ENCODE results near the gene GLIS1.

The GLIS1 gene

GRCh38 chr1:53575141-53575954 lies 163.6 kb downstream of the GLIS1 start:
- no peak overlapping the region for H3K4me3 ChIP-seq (ENCODE audit: low read depth, low read length)
- CTCF ChIA-PET, result interaction anchor here (1.1 kb wide), 1 partner anchor 197 kb away, joined by 3 read pairs; no protein-coding TSS in a partner anchor
- DNase-seq (ENCODE audit: low read depth, low spot score), result no peak
- TF ChIP-seq, protein P1, sequence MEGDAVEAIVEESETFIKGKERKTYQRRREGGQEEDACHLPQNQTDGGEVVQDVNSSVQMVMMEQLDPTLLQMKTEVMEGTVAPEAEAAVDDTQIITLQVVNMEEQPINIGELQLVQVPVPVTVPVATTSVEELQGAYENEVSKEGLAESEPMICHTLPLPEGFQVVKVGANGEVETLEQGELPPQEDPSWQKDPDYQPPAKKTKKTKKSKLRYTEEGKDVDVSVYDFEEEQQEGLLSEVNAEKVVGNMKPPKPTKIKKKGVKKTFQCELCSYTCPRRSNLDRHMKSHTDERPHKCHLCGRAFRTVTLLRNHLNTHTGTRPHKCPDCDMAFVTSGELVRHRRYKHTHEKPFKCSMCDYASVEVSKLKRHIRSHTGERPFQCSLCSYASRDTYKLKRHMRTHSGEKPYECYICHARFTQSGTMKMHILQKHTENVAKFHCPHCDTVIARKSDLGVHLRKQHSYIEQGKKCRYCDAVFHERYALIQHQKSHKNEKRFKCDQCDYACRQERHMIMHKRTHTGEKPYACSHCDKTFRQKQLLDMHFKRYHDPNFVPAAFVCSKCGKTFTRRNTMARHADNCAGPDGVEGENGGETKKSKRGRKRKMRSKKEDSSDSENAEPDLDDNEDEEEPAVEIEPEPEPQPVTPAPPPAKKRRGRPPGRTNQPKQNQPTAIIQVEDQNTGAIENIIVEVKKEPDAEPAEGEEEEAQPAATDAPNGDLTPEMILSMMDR (IDR thresholded peaks at IDR 0.05; ENCODE audit: insufficient read depth, low read length, missing control alignments), result no peak
- POLR2A ChIA-PET, result interaction anchor here (0.8 kb wide), 1 partner anchor 155 kb away, joined by 3 read pairs; no protein-coding TSS in a partner anchor

DNA sequence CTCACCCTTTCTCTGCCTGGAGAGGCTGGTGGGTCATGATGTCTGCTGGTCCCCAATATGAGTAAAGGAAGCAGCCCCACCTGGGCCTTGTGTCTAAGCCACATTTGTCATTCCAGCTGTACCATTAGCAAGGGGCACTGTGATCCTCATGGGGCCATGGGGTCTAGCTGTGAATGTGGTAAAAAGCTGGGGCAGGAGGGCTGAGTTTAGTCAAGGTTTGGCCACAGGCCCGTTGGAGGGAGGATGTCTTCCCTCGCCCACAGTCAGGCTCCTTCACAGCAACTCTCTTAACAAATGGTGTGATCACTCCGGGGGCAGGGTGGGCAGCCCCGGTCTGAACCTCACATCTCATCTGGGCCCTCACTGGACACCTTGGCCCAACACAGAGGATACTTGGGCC lies 164.3 kb downstream of the GLIS1 start:
- no peak overlapping the region for H3K4me3 ChIP-seq (ENCODE audit: low read depth, low read length)
- CTCF ChIA-PET, result no interaction called here
- POLR2A ChIA-PET, result no interaction called here
- no peak for DNase-seq (ENCODE audit: low read depth, low spot score)
- TF ChIP-seq, protein P1 (IDR thresholded peaks at IDR 0.05; ENCODE audit: insufficient read depth, low read length, missing control alignments), result no peak

DNA sequence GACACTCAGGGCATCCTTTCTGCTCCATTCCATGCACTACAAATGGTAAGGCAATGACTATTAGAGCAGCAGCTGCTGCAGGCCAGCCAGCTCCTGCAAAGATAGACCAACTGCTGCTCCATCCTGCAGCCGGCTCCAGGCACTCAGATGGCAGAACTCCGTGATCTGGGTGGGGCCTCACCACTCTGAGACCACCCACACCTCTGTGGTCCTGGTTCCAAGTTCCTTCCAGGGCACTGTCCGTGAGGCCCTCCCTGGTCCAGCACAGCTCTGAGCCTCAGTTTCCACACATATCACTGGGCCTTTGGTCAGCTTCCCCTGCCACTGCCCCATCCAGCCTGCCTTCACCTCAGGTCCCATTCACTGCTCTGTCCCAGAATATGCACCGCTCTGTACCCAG lies 165.0 kb downstream of the GLIS1 start:
- CTCF ChIA-PET, result interaction anchor here (1.0 to 1.8 kb wide), 2 partner anchors 9 to 15 kb away, joined by 3 to 4 read pairs; no protein-coding TSS in a partner anchor
- TF ChIP-seq, protein P1 (IDR thresholded peaks at IDR 0.05; ENCODE audit: insufficient read depth, low read length, missing control alignments), result no peak
- no peak for DNase-seq (ENCODE audit: low read depth, low spot score)
- H3K4me3 ChIP-seq (ENCODE audit: low read depth, low read length), result no peak overlapping the region
- POLR2A ChIA-PET, result no interaction called here

GRCh38 chr1:53573522-53573921 lies 165.4 kb downstream of the GLIS1 start:
- DNase-seq (ENCODE audit: low read depth, low spot score), result no peak
- no peak overlapping the region; the same call in 1 of the 2 replicates for H3K4me3 ChIP-seq (ENCODE audit: low read depth, low read length)
- ChIA-PET POLR2A (no interaction called here), CTCF (interaction anchor here (1.0 to 1.8 kb wide), 2 partner anchors 9 to 16 kb away, joined by 3 to 4 read pairs; no protein-coding TSS in a partner anchor)
- TF ChIP-seq, protein P1 (IDR thresholded peaks at IDR 0.05; ENCODE audit: insufficient read depth, low read length, missing control alignments), result no peak

DNA sequence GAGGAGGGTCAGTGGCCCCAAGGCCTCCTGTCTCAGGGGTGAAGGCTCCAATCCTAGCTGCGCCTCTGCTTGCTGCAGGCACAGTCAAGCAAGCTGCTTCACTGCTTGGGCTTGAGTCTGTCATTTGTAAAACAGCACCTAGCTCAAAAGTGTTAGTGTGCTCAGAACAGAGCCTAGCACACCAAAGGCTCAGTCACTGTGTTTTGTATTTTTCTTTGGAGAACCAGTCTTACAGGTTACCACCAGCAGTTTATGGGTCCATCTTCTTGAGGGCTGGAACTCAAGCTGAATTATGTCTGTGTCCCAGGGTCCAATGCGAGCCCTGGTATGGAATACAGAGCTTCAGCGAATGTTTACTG lies 166.2 kb downstream of the GLIS1 start:
- ChIA-PET CTCF (interaction anchor here (0.8 to 1.8 kb wide), 5 partner anchors 9 to 85 kb away, joined by 3 to 6 read pairs (median 4); no protein-coding TSS in a partner anchor), POLR2A (no interaction called here)
- DNase-seq (ENCODE audit: low read depth, low spot score), result no peak
- TF ChIP-seq, protein P1 (IDR thresholded peaks at IDR 0.05; ENCODE audit: insufficient read depth, low read length, missing control alignments), result no peak
- H3K4me3 ChIP-seq (ENCODE audit: low read depth, low read length), result no peak overlapping the region

- DNase-seq (ENCODE audit: low read depth, low spot score), result peak; percentile 56
- ChIA-PET POLR2A (no interaction called here), CTCF (interaction anchor here (0.8 to 1.8 kb wide), 4 partner anchors 9 to 85 kb away, joined by 4 to 6 read pairs (median 4); no protein-coding TSS in a partner anchor)
- TF ChIP-seq, protein P1 (IDR thresholded peaks at IDR 0.05; ENCODE audit: insufficient read depth, low read length, missing control alignments), result no peak
- no peak overlapping the region for H3K4me3 ChIP-seq (ENCODE audit: low read depth, low read length)
These were observed 166.7 kb downstream of the GLIS1 start for GRCh38 chr1:53572065-53572814.
